HG02970 (cell line): ENCODE results near the gene CSRNP3.
"Not testable (repeated sequence)": the region's sequence is repeated elsewhere in the genome, so short reads cannot be mapped to it uniquely, and the experiment has no call there.

ENCODE experiments used
- ATAC-seq: cut with Tn5 transposase; IDR thresholded peaks from one replicate; pipeline ENCODE4 v1.9.1; 2021; ENCODE audit warnings: mild to moderate bottlenecking, moderate library complexity, moderate number of reproducible peaks; ENCODE audit not compliant: unreplicated experiment, low FRiP score

The CSRNP3 gene

DNA sequence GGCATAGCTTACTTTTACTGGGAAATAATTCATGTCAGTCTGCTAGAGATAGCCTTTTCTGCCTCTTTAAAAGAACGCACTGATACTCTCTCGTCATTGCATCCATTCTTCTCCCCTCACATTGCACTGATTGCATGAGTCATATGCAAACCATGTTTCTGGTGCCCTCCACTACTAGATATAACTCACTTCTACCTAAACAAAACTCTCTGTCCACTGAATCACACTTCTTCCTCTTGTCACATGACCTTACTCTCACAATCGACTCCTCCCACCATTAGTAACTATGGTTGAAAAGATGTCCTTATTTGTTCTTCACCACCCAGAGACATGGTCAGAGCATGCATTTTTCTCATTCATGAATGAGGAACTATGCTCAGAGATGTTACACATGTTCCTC is 158.0 kb downstream of the CSRNP3 start:
- no peak for ATAC-seq

- ATAC-seq: no peak
These were observed 160.3 kb downstream of the CSRNP3 start for GRCh38 chr2:165629776-165630175.

DNA sequence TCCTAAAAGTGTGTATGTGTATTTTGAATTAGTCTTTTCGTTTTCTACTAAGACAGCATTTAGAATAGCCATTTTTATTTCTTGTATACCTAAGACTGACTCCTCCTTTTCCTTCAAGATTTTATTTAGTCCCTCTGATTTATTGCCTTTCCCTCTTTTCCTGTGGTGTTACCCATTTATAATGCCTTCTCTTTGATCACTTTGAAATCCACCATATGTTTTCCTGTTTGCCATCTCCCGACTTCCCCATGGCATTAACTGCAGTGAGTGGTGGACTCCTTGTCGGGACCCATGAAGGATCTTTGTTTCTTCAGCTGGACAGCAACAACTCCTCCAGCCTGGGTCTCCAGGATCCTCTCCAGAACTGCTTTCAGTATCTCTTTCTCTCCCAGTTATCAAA is 160.7 kb downstream of the CSRNP3 start:
- no peak for ATAC-seq

GRCh38 chr2:165631089-165631488 is 161.6 kb downstream of the CSRNP3 start:
- ATAC-seq: no peak

- ATAC-seq: no peak
These were observed 163.1 kb downstream of the CSRNP3 start for GRCh38 chr2:165632594-165632993.

GRCh38 chr2:165633431-165633830 is 163.9 kb downstream of the CSRNP3 start:
- no peak for ATAC-seq

GRCh38 chr2:165634282-165634681 is 164.8 kb downstream of the CSRNP3 start:
- no peak for ATAC-seq

DNA sequence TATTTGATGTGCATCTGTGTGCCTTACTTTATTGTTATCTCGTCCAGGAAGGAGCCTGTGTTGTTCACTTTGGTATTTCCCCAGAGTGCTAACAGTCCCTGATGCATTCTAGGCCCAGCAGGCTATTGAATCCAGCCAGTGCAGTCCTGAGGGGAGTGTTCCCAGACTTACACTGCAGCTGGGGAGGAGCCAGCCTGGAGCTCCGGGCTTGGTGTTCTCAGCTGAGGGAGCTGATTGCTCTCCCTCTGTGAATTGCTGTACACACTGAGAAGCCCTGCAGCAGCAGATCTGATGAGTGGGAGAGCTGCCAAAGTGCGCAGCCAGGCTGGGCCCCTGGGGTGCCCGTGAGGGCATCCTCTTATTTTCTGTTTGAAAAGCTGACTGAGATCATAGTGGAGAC is 165.4 kb downstream of the CSRNP3 start:
- no peak for ATAC-seq

DNA sequence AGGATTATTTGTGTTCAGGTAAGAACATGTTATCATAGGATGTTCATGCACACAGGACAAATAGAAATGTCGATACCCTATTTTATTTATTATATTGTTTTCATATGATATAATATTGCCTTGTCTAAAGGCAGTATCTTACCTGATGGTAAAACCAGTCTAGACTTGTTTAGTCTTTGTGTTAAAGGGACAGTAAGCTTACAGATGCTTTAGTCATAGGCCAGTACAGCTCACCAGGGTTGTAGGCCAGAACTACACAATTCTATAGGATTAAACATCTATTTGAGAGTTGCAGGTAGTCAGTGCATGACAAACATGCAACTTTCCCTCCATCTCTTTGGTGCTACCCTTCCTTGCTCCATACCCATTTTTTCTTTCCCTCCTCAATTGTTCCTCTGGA is 166.0 kb downstream of the CSRNP3 start:
- no peak for ATAC-seq

DNA sequence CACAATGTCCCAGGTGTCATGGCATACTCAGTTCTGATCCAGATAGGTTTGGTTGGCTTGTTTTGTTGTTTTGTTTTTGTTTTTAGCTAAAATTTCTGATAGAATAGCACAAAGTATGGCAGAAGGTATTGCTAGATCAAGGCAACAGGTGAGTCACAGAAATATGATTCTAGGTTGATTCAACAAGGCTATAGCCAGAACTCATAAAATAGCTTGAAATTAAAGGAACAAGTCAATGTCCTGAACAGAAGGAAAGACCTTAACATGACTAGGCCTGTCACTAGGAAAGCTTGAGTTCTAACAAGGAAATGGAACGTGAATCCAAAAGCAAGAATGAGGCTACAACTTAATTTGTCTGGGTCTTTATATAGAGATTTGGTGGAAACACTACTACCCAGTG is 167.5 kb downstream of the CSRNP3 start:
- no peak for ATAC-seq

- no peak for ATAC-seq
These were observed 167.9 kb downstream of the CSRNP3 start for GRCh38 chr2:165637396-165637795.

- no peak for ATAC-seq
These were observed 170.0 kb downstream of the CSRNP3 start for GRCh38 chr2:165639504-165639903.

GRCh38 chr2:165640247-165640929 is 170.9 kb downstream of the CSRNP3 start:
- ATAC-seq: no peak

DNA sequence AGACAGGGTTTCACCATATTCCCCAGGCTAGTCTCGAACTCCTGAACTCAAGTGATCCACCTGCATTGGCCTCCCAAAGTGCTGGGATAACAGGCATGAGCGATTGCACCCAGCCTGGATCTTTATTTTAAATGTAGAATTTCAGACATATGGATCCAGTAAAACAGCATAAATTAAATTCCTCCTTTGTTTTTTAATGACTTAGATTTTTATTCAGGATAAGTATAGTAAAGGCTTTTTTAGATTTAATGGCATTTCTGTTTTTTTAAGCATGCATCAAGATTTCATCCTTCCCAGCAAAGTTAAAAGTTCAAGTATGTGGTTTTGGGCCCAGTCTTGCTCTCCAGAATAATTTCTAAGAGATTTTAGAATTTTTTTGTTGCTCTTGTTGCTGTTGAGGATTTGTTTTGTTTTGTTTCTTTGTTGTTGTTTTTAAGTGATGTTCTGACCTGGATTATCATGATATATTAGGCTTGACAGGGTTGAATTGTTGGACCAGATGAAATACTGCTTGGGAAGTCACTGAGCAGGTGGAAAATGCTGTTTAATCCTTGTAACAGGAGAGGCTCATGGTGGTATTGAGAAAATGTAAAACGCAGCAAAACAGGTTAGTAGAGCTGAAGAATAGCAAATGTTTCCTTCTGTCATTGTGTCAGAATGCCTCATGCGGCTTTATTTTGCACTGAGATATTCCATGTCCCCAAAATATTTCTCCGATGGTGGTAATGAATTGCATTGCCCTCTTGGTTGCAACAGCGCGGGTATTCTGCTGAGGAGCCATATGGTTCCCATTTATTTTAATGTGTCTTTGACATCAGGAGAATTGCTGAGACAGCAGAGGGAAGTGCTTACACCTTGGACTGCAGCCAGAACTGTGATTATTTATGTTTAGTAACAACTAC is 176.7 kb downstream of the CSRNP3 start:
- no peak for ATAC-seq

- no peak for ATAC-seq
These were observed 177.9 kb downstream of the CSRNP3 start for GRCh38 chr2:165647409-165647808.

- no peak for ATAC-seq
These were observed 179.3 kb downstream of the CSRNP3 start for GRCh38 chr2:165648801-165649200.

DNA sequence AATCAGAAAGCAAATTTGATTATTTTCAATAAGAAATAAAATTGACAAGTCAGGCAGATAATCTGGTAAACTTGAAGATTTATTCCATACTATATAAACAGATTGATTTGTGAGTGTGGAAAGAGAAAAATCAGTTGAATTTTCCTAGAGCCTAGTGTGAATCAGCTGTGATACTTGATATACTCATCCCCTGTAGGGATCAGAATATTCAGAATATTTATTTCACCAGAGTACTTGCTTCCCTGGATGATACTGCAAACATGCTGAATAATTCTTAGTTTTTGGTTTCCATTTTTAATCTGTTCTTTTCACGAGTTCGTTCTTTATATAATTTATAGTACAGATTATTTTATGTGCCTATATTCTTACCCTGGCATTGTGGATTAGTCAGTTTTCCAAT is 181.7 kb downstream of the CSRNP3 start:
- ATAC-seq: no peak

GRCh38 chr2:165655661-165656060 is 186.2 kb downstream of the CSRNP3 start:
- no peak for ATAC-seq

- ATAC-seq: no peak
These were observed 190.9 kb downstream of the CSRNP3 start for GRCh38 chr2:165660361-165660760.

DNA sequence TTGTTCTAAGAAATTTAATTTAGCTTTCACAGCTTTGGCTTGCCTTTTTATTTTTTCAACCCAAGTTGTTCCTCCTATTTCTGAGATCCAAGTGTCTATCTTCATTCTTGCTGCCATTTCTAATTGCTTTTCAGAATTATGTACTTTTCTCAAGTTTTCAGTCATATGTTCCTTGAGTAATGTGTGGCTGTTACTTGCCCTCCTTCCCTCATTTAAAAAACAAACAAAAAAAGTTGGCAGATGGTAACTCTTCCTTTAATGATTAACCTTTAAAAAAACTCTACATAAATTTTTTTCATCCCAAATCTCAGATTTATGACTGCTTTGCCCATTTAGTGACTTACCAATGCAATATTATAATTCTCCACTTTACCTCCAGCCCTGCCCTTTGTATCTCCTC is 193.2 kb downstream of the CSRNP3 start:
- no peak for ATAC-seq

- no peak for ATAC-seq
These were observed 196.1 kb downstream of the CSRNP3 start for GRCh38 chr2:165665614-165666013.

- not testable (repeated sequence) for ATAC-seq
These were observed 196.6 kb downstream of the CSRNP3 start for GRCh38 chr2:165666073-165666472.
